K562 (cell line): Measurements from ENCODE around the gene APP. TPM values are rescaled to one million over a fixed set of nuclear protein-coding genes. Genes with fewer than 3 reads are reported as not detected.

Experiments used
- ATAC-seq: fragments of 200-7000 bp; cut with Tn5 transposase; 3 replicates; pipeline ENCODE4 v1.9.1; 2020; ENCODE audit warnings: moderate library complexity
- BruUV-seq: library from RNA; stranded (reverse); fragments of 400-500 nt; replicated peaks from 2 replicates; lab custom pipeline; 2021; lab: Mats Ljungman, UMichigan
- CTCF ChIA-PET: fragments of 300-600 bp; formaldehyde crosslinking; extraction: SDS; loops from one replicate; lab custom pipeline; 2021; ENCODE audit warnings: low intra/inter-chr PET ratio; lab: Yijun Ruan, JAX
- POLR2A ChIA-PET: fragments of 300-600, 350-650 bp; sonication (Branson Sonifier 250); formaldehyde crosslinking; extraction: SDS; loops from one replicate; lab custom pipeline; 2021; ENCODE audit warnings: antibody characterized with exemption, inconsistent platforms; lab: Yijun Ruan, JAX
- DNase-seq, 4 experiments: peaks; one replicate each; pipeline versions ENCODE4 v3.0.0 to v3.0.0-alpha.2; 2011 to 2018; ENCODE audit warnings: low spot score in 3 of 4, mixed read lengths in 3 of 4; ENCODE audit errors: extremely low read depth in 1 of 4
- FAIRE-seq: peaks from 2 replicates; lab custom pipeline; 2011; peaks lifted over from hg19 to GRCh38; lab: Jason Lieb, UNC
- H2AFZ ChIP-seq: 2 replicates; pipeline ENCODE4 v1.6.0; 2011; ENCODE audit warnings: low read depth, low read length, control low read depth, inconsistent platforms
- H3K27ac ChIP-seq: fragments of 200-600 bp; 3 replicates; pipeline ENCODE4 v1.8.0; 2011; ENCODE audit warnings: low read depth, mild to moderate bottlenecking, control low read depth, inconsistent platforms, low read length, moderate library complexity, mixed read lengths; ENCODE audit errors: extremely low read depth
- H3K27me3 ChIP-seq, 2 experiments: fragments of 300-600 bp in 1 of 2; 2 replicates in 1 of 2; 3 replicates in 1 of 2; pipeline versions ENCODE4 v1.6.0 to v1.8.0; 2011; ENCODE audit warnings: inconsistent platforms in 2 of 2, low read length in 2 of 2, mild to moderate bottlenecking in 1 of 2, mixed read lengths in 1 of 2, moderate library complexity in 1 of 2; ENCODE audit not compliant: control insufficient read depth in 2 of 2, insufficient read depth in 2 of 2
- H3K36me3 ChIP-seq: fragments of 300-600 bp; 3 replicates; pipeline ENCODE4 v1.8.0; 2011; ENCODE audit warnings: mild to moderate bottlenecking, low read length, inconsistent platforms; ENCODE audit not compliant: control insufficient read depth, insufficient read depth
- H3K4me1 ChIP-seq, 2 experiments: fragments of 200-600 bp in 1 of 2; replicated peaks in 1 of 2; 2 replicates in 1 of 2; 3 replicates in 1 of 2; pipeline versions ENCODE4 v1.5.1 to v1.8.0; 2011; ENCODE audit warnings: inconsistent platforms in 2 of 2, low read length in 2 of 2, mild to moderate bottlenecking in 1 of 2, mixed read lengths in 1 of 2, moderate library complexity in 1 of 2; ENCODE audit not compliant: control insufficient read depth in 2 of 2, insufficient read depth in 2 of 2
- H3K4me2 ChIP-seq: 2 replicates; pipeline ENCODE4 v1.6.1; 2011; ENCODE audit warnings: low read length, control low read depth, inconsistent platforms, mixed read lengths; ENCODE audit not compliant: insufficient read depth
- H3K4me3 ChIP-seq: fragments of 200-600 bp; sonication (generic), shearing (Covaris generic); 2 replicates; pipeline ENCODE4 v1.5.1; 2016; ENCODE audit warnings: control low read depth, inconsistent platforms
- H3K79me2 ChIP-seq: fragments of 200-600 bp; 3 replicates; pipeline ENCODE4 v1.8.0; 2011; ENCODE audit warnings: low read length, inconsistent platforms; ENCODE audit not compliant: control insufficient read depth, insufficient read depth
- H3K9ac ChIP-seq, 2 experiments: 2 replicates each; pipeline versions ENCODE4 v1.6.0 to v1.6.1; 2011; ENCODE audit warnings: low read depth in 2 of 2, low read length in 2 of 2, control low read depth in 1 of 2, inconsistent platforms in 1 of 2, mild to moderate bottlenecking in 1 of 2, mixed read lengths in 1 of 2; ENCODE audit not compliant: insufficient read depth in 1 of 2
- H3K9me1 ChIP-seq: one replicate; pipeline ENCODE4 v1.6.0; 2011; ENCODE audit warnings: inconsistent platforms, mild to moderate bottlenecking, low read length, moderate library complexity; ENCODE audit not compliant: control insufficient read depth, insufficient read depth
- H3K9me3 ChIP-seq: replicated peaks from 2 replicates; pipeline ENCODE4 v1.5.1; 2011; ENCODE audit warnings: low read depth, low read length, inconsistent platforms; ENCODE audit not compliant: control insufficient read depth, insufficient read depth
- H4K20me1 ChIP-seq: replicated peaks from 2 replicates; pipeline ENCODE4 v1.6.1; 2011; ENCODE audit warnings: low read length, inconsistent platforms, mixed read lengths; ENCODE audit not compliant: control insufficient read depth, insufficient read depth
- ATF2 ChIP-seq: sonication (generic); formaldehyde crosslinking; IDR thresholded peaks from 2 replicates; pipeline ENCODE4 v1.8.1; 2022; ENCODE audit warnings: missing genetic modification reagents
- CC2D1A ChIP-seq: fragments of 450-650 bp; IDR thresholded peaks from 2 replicates; pipeline ENCODE4 v1.6.1; 2017; ENCODE audit warnings: mild to moderate bottlenecking
- E4F1 ChIP-seq: fragments of 250-450 bp; sonication (Bioruptor Pico); IDR thresholded peaks from 2 replicates; pipeline ENCODE4 v1.5.0; 2021; ENCODE audit warnings: mild to moderate bottlenecking, borderline replicate concordance
- HDAC8 ChIP-seq: fragments of 450-650 bp; IDR thresholded peaks from 2 replicates; pipeline ENCODE4 v1.6.1; 2016; ENCODE audit warnings: mild to moderate bottlenecking, missing genetic modification characterization, moderate library complexity, missing compliant biosample characterization
- MBD1 ChIP-seq: fragments of 250-450 bp; sonication (Bioruptor Pico); IDR thresholded peaks from 2 replicates; pipeline ENCODE4 v1.8.0; 2022; ENCODE audit warnings: inconsistent platforms
- NFE2 ChIP-seq: IDR thresholded peaks from 2 replicates; pipeline ENCODE4 v1.6.1; 2014; ENCODE audit warnings: antibody characterized with exemption, low read depth
- POU5F1 ChIP-seq: fragments of 150-350 bp; IDR thresholded peaks from 2 replicates; pipeline ENCODE4 v1.6.1; 2014; ENCODE audit warnings: borderline replicate concordance, low read length, low read depth, mild to moderate bottlenecking; ENCODE audit not compliant: partially characterized antibody
- SFPQ ChIP-seq: fragments of 200-400 bp; formaldehyde crosslinking; IDR thresholded peaks from 2 replicates; pipeline ENCODE4 v1.6.1; 2017; ENCODE audit warnings: mild to moderate bottlenecking, low read depth, low read length, moderate library complexity
- TRIM28 ChIP-seq: fragments of 450-650 bp; IDR thresholded peaks from 2 replicates; pipeline ENCODE4 v1.6.1; 2017
- ZNF143 ChIP-seq: sonication (generic); formaldehyde crosslinking; IDR thresholded peaks from 2 replicates; pipeline ENCODE4 v1.9.0; 2022; ENCODE audit warnings: mild to moderate bottlenecking, missing genetic modification reagents
- ZNF511 ChIP-seq: sonication (generic); formaldehyde crosslinking; IDR thresholded peaks from 2 replicates; pipeline ENCODE4 v1.8.0; 2022; ENCODE audit warnings: mild to moderate bottlenecking, missing genetic modification reagents
- WGBS: fragments of 100-300 bp; shearing (Covaris generic); methylation state at CpG from one replicate; pipeline ENCODE4 v1.1.6; 2016; ENCODE audit warnings: low coverage, mixed read lengths; ENCODE audit not compliant: insufficient coverage; ENCODE audit errors: missing lambda C conversion rate; 5-methylcytosine and 5-hydroxymethylcytosine counted together
- in situ Hi-C: fragments of 300-500 bp; cut with MboI; formaldehyde crosslinking; loops from 4 replicates; pipeline ENCODE4 v1.15.0; 2018; ENCODE audit warnings: inconsistent platforms, mixed read lengths
- intact Hi-C: fragments of 100-400 bp; cut with micrococcal nuclease; formaldehyde crosslinking; loops from 2 replicates; pipeline ENCODE4 v1.14.2; 2022
- polyA plus RNA-seq, 8 experiments: library from polyadenylated mRNA; depleted of rRNA in 4 of 8; stranded (reverse) in 5 of 8; unstranded in 3 of 8; fragments of >200 nt; fragmentation: Nextera tagmentation in 2 of 8; fragmentation: Illumina TruSeq in 1 of 8; extraction: Ambion mirVana in 2 of 8; extraction: Trizol in 1 of 8; gene quantifications; 2 replicates each; pipeline versions ENCODE4 v1.2.1 to v1.2.3, GENCODE V29; 2011 to 2014; ENCODE audit warnings: inconsistent platforms in 1 of 8, missing spikeins in 1 of 8
- total RNA-seq, 7 experiments: library from RNA; depleted of rRNA in 6 of 7; stranded (reverse); fragments of >200 nt in 6 of 7; fragmentation: Illumina TruSeq in 2 of 7; extraction: Trizol in 2 of 7; gene quantifications; 2 replicates each; pipeline versions ENCODE4 v1.2.1 to v1.2.3, GENCODE V29; 2011 to 2021; ENCODE audit warnings: low replicate concordance in 1 of 7

The APP gene
- total and polyA plus RNA-seq, 9 of the 15 experiments (the other 6 are each of a cell fraction or from before 2014, with no cell fraction given) = 0.01 to 1.5 (median 0.16) TPM; not detected in 5

GRCh38 chr21:25952306-25952705, 218.3 kb downstream of the APP start:
- H3K27ac ChIP-seq = no peak overlapping the region
- no peak overlapping the region for H3K4me2 ChIP-seq
- H2AFZ ChIP-seq = no peak overlapping the region
- no peaks in the 10 kb centered on the region for H3K79me2 ChIP-seq
- no peak overlapping the region for H3K4me3 ChIP-seq
- in situ Hi-C loops (no loop called here), intact Hi-C loops (no loop called here)
- no peaks in the 10 kb centered on the region for H3K4me1 ChIP-seq
- H4K20me1 ChIP-seq = no peaks in the 10 kb centered on the region
- POLR2A ChIA-PET = no interaction called here
- DNase-seq (no peak), ATAC-seq (no peak), FAIRE-seq (no peak)
- no TSS peak for BruUV-seq
- CTCF ChIA-PET = no interaction called here
- H3K9me3 ChIP-seq = no peaks in the 10 kb centered on the region
- H3K36me3 ChIP-seq = no peaks in the 10 kb centered on the region
- no peaks in the 10 kb centered on the region for H3K9me1 ChIP-seq
- no peaks in the 10 kb centered on the region for H3K27me3 ChIP-seq
- H3K9ac ChIP-seq = no peak overlapping the region
- WGBS = 0% methylated on average over 1 of the region's 1 CpG
- no peak for TF ChIP-seq MBD1 (CRISPR knock-in tag)
- no peak for TF ChIP-seq E4F1 (CRISPR knock-in tag)
- no peak for TF ChIP-seq CC2D1A
- TF ChIP-seq HDAC8 (tag) = no peak
- no peak for TF ChIP-seq ZNF511 (CRISPR knock-in tag)
- TF ChIP-seq POU5F1 = no peak
- no peak for TF ChIP-seq TRIM28
- TF ChIP-seq NFE2 = no peak
- no peak for TF ChIP-seq ATF2 (CRISPR knock-in tag)
- no peak for TF ChIP-seq SFPQ
- TF ChIP-seq ZNF143 (CRISPR knock-in tag) = no peak
